Right cardiac atrium (tissue), 5 donors: ENCODE results near the gene PPP1R14D. TPM values are rescaled to one million over a fixed set of nuclear protein-coding genes. Genes with fewer than 3 reads are reported as not detected.

Experiments
- ATAC-seq, 2 donors: fragments of 200-7000 bp; cut with Tn5 transposase; one replicate each; pipeline versions ENCODE4 v1.8.0 to v1.9.1; 2020; ENCODE audit warnings: moderate library complexity in 2 of 2, mild to moderate bottlenecking in 1 of 2
- DNase-seq, 3 donors: peaks; one replicate each; pipeline ENCODE4 v3.0.0-alpha.2; 2020
- H3K27ac ChIP-seq: one replicate; pipeline ENCODE4 v1.5.1; 2013; ENCODE audit warnings: mild to moderate bottlenecking, low read length, control low read depth, moderate library complexity
- H3K27me3 ChIP-seq: one replicate; pipeline ENCODE4 v1.6.1; 2013; ENCODE audit not compliant: control insufficient read depth, insufficient read depth
- H3K4me1 ChIP-seq: one replicate; pipeline ENCODE4 v1.6.1; 2013; ENCODE audit warnings: low read length; ENCODE audit not compliant: control insufficient read depth, insufficient read depth
- H3K4me3 ChIP-seq: one replicate; pipeline ENCODE4 v1.5.1; 2013; ENCODE audit warnings: low read length, control low read depth
- H3K9me3 ChIP-seq: one replicate; pipeline ENCODE4 v1.6.1; 2013; ENCODE audit warnings: low read length; ENCODE audit not compliant: control insufficient read depth
- WGBS: extraction: QIAGEN DNeasy Blood & Tissue Kit; methylation state at CpG from one replicate; pipeline ENCODE4 v1.1.7; 2013; 5-methylcytosine and 5-hydroxymethylcytosine counted together
- intact Hi-C, 4 donors: fragments of 100-400 bp; cut with DNase I; formaldehyde crosslinking; loops; one replicate each; pipeline versions ENCODE4 v1.11.0 to v1.14.0; 2022 to 2023
- polyA plus RNA-seq: library from polyadenylated mRNA; stranded (reverse); fragments of 200-250 nt; gene quantifications from one replicate; pipeline ENCODE4 v1.2.3, GENCODE V29; 2013
- total RNA-seq, 4 donors: library from RNA; stranded (reverse); fragmentation: NEBNext Ultra II Directional; extraction: Animal tissue kit (Norgen Biotek cat#: 25700); gene quantifications; one replicate each; pipeline ENCODE4 v1.2.1, GENCODE V29; 2021
- donor health status: healthy with polysubstance abuse.
- donor health status: DM: no; HTN: yes; CAD: no.
- donor health status: DM: no; HTN: no; CAD: no.
- donor health status: DM: no; HTN: yes; CAD: no; lungs with severe emphysema.
- donor health status: DM: yes; HTN: yes; CAD: no.

Gene PPP1R14D
- total and polyA plus RNA-seq, 5 donors: not detected

GRCh38 chr15:40793216-40793989 lies 35.1 kb downstream of the PPP1R14D start:
- ATAC-seq (peak; percentile 30 to 68), DNase-seq (peak in 1 of 3 donors; percentile 35)
- no peak overlapping the region for H3K4me3 ChIP-seq
- no peaks in the 10 kb centered on the region for H3K27me3 ChIP-seq
- intact Hi-C loops: no loop called here
- H3K27ac ChIP-seq: no peak overlapping the region
- no peaks in the 10 kb centered on the region for H3K9me3 ChIP-seq
- H3K4me1 ChIP-seq: no peaks in the 10 kb centered on the region
- 66% methylated on average over 9 of the region's 9 CpGs for WGBS

- WGBS: 97% methylated on average over 3 of the region's 3 CpGs
- ATAC-seq: no peak
- Histone ChIP-seq H3K9me3 (no peaks in the 10 kb centered on the region), H3K27me3 (no peaks in the 10 kb centered on the region), H3K4me1 (peaks cover 2% of the 10 kb centered on the region), H3K4me3 (no peak overlapping the region), H3K27ac (no peak overlapping the region)
- intact Hi-C loops: no loop called here
- DNase-seq: no peak
These were observed 36.1 kb downstream of the PPP1R14D start for GRCh38 chr15:40792394-40792793.

GRCh38 chr15:40790718-40791117 lies 37.8 kb downstream of the PPP1R14D start:
- DNase-seq (no peak), ATAC-seq (no peak)
- WGBS: 89% methylated on average over 3 of the region's 3 CpGs
- Histone ChIP-seq H3K9me3 (no peaks in the 10 kb centered on the region), H3K27me3 (no peaks in the 10 kb centered on the region), H3K4me3 (no peak overlapping the region), H3K4me1 (peaks cover 7% of the 10 kb centered on the region), H3K27ac (no peak overlapping the region)
- intact Hi-C loops: no loop called here

- no peak for ATAC-seq
These were observed 38.5 kb downstream of the PPP1R14D start for GRCh38 chr15:40789999-40790398.

GRCh38 chr15:40789119-40789518 lies 39.4 kb downstream of the PPP1R14D start:
- peaks cover 7% of the 10 kb centered on the region for H3K4me1 ChIP-seq
- DNase-seq (no peak), ATAC-seq (no peak)
- 74% methylated on average over 5 of the region's 5 CpGs for WGBS
- intact Hi-C loops: no loop called here
- H3K9me3 ChIP-seq: no peaks in the 10 kb centered on the region
- H3K27me3 ChIP-seq: no peaks in the 10 kb centered on the region
- no peak overlapping the region for H3K4me3 ChIP-seq
- H3K27ac ChIP-seq: no peak overlapping the region

More at GRCh38 chr15:40789999-40790398, 38.5 kb downstream of the PPP1R14D start:
- no peak overlapping the region for H3K27ac ChIP-seq
- WGBS: 96% methylated on average over 8 of the region's 8 CpGs
- H3K4me3 ChIP-seq: no peak overlapping the region
- DNase-seq: no peak
- H3K9me3 ChIP-seq: no peaks in the 10 kb centered on the region
- intact Hi-C loops: no loop called here
- H3K4me1 ChIP-seq: peaks cover 7% of the 10 kb centered on the region
- H3K27me3 ChIP-seq: no peaks in the 10 kb centered on the region

- no peaks in the 10 kb centered on the region for H3K27me3 ChIP-seq
- DNase-seq (no peak), ATAC-seq (no peak)
- H3K9me3 ChIP-seq: no peaks in the 10 kb centered on the region
- peaks cover 7% of the 10 kb centered on the region for H3K4me1 ChIP-seq
- no peak overlapping the region for H3K27ac ChIP-seq
- WGBS: 57% methylated on average over 6 of the region's 6 CpGs
- H3K4me3 ChIP-seq: no peak overlapping the region
- intact Hi-C loops: no loop called here
These were observed 40.5 kb downstream of the PPP1R14D start for GRCh38 chr15:40787991-40788390.

GRCh38 chr15:40787344-40787841 lies 41.1 kb downstream of the PPP1R14D start:
- DNase-seq: no peak
- Histone ChIP-seq H3K27ac (no peak overlapping the region), H3K4me1 (peaks cover 7% of the 10 kb centered on the region), H3K27me3 (no peaks in the 10 kb centered on the region), H3K4me3 (no peak overlapping the region), H3K9me3 (no peaks in the 10 kb centered on the region)
- WGBS: 42% methylated on average over 4 of the region's 4 CpGs
- intact Hi-C loops: no loop called here
- peak; percentile 22 to 43 for ATAC-seq

- H3K27ac ChIP-seq: no peak overlapping the region
- ATAC-seq: no peak
These were observed 42.7 kb downstream of the PPP1R14D start for GRCh38 chr15:40785814-40786213.

GRCh38 chr15:40785164-40785563 lies 43.3 kb downstream of the PPP1R14D start:
- ATAC-seq: no peak
- no peak overlapping the region for H3K4me3 ChIP-seq
- intact Hi-C loops: no loop called here
- no peaks in the 10 kb centered on the region for H3K27me3 ChIP-seq
- no peak for DNase-seq
- H3K27ac ChIP-seq: no peak overlapping the region
- 64% methylated on average over 3 of the region's 3 CpGs for WGBS
- H3K9me3 ChIP-seq: no peaks in the 10 kb centered on the region
- H3K4me1 ChIP-seq: peaks cover 7% of the 10 kb centered on the region

More at GRCh38 chr15:40785814-40786213, 42.7 kb downstream of the PPP1R14D start:
- Histone ChIP-seq H3K27me3 (no peaks in the 10 kb centered on the region), H3K4me1 (peaks cover 7% of the 10 kb centered on the region), H3K9me3 (no peaks in the 10 kb centered on the region), H3K4me3 (no peak overlapping the region)
- 92% methylated on average over 2 of the region's 2 CpGs for WGBS
- DNase-seq: no peak
- intact Hi-C loops: no loop called here

GRCh38 chr15:40782609-40783227 lies 45.8 kb downstream of the PPP1R14D start:
- no peaks in the 10 kb centered on the region for H3K9me3 ChIP-seq
- ATAC-seq (peak; percentile 70 to 73), DNase-seq (peak in 2 of 3 donors; percentile 69 to 77)
- intact Hi-C loops: no loop called here
- whole genome bisulfite sequencing: 66% methylated on average over 8 of the region's 8 CpGs
- H3K27me3 ChIP-seq: no peaks in the 10 kb centered on the region
- peaks cover 7% of the 10 kb centered on the region for H3K4me1 ChIP-seq
- H3K27ac ChIP-seq: no peak overlapping the region
- H3K4me3 ChIP-seq: no peak overlapping the region

- no peaks in the 10 kb centered on the region for H3K27me3 ChIP-seq
- ATAC-seq (peak in 1 of 2 donors; percentile 14), DNase-seq (no peak)
- no peaks in the 10 kb centered on the region for H3K9me3 ChIP-seq
- no peaks in the 10 kb centered on the region for H3K4me1 ChIP-seq
- intact Hi-C loops: no loop called here
- no peak overlapping the region for H3K27ac ChIP-seq
- no peak overlapping the region for H3K4me3 ChIP-seq
- 82% methylated on average over 11 of the region's 11 CpGs for WGBS
These were observed 51.9 kb downstream of the PPP1R14D start for GRCh38 chr15:40776537-40777141.
